IMR-90 (cell line): Measurements from ENCODE around the gene DARS1. TPM values are rescaled to one million over a fixed set of nuclear protein-coding genes. Genes with fewer than 3 reads are reported as not detected.

Source experiments
- ATAC-seq: fragments of 200-7000 bp; cut with Tn5 transposase; 2 replicates; pipeline ENCODE4 v1.9.1; 2020; ENCODE audit warnings: low read depth, mild to moderate bottlenecking, moderate library complexity
- BruUV-seq: library from RNA; stranded (reverse); fragments of 400-500 nt; replicated peaks from 2 replicates; lab custom pipeline; 2021; lab: Mats Ljungman, UMichigan
- CTCF ChIA-PET: fragments of 300-600 bp; formaldehyde crosslinking; extraction: SDS; loops from one replicate; lab custom pipeline; 2021; ENCODE audit warnings: antibody characterized with exemption; lab: Yijun Ruan, JAX
- POLR2A ChIA-PET: fragments of 300-600 bp; sonication (Branson Sonifier 250); formaldehyde crosslinking; loops from one replicate; lab custom pipeline; 2022; ENCODE audit warnings: antibody characterized with exemption; ENCODE audit not compliant: unreplicated experiment; lab: Charles Lee
- DNase-seq: peaks from one replicate; pipeline ENCODE4 v3.0.0; 2013
- H2AFZ ChIP-seq: replicated peaks from 2 replicates; pipeline ENCODE3; 2013; ENCODE audit warnings: low read length, mild to moderate bottlenecking; ENCODE audit not compliant: poor library complexity
- H2AK5ac ChIP-seq: 2 replicates; pipeline ENCODE4 v1.6.1; 2013; ENCODE audit warnings: low read depth, low read length, inconsistent platforms
- H2AK9ac ChIP-seq: replicated peaks from 2 replicates; pipeline ENCODE3; 2013; ENCODE audit warnings: mild to moderate bottlenecking, low read depth, low read length, moderate library complexity; ENCODE audit not compliant: poor library complexity
- H2BK120ac ChIP-seq: 2 replicates; pipeline ENCODE4 v1.6.1; 2013; ENCODE audit warnings: low read depth, low read length, inconsistent platforms
- H2BK15ac ChIP-seq: 3 replicates; pipeline ENCODE4 v1.6.1; 2013; ENCODE audit warnings: low read depth, low read length, inconsistent platforms
- H2BK20ac ChIP-seq: 2 replicates; pipeline ENCODE4 v1.6.1; 2013; ENCODE audit warnings: low read depth, mild to moderate bottlenecking, inconsistent platforms, low read length, moderate library complexity
- H2BK5ac ChIP-seq: 2 replicates; pipeline ENCODE4 v1.6.1; 2013; ENCODE audit warnings: mild to moderate bottlenecking, low read depth, low read length, inconsistent platforms; ENCODE audit not compliant: poor library complexity, severe bottlenecking
- H3K14ac ChIP-seq: replicated peaks from 2 replicates; pipeline ENCODE4 v1.6.1; 2013; ENCODE audit warnings: low read depth, low read length, inconsistent platforms
- H3K18ac ChIP-seq: 2 replicates; pipeline ENCODE4 v1.6.1; 2013; ENCODE audit warnings: low read depth, low read length, control low read depth
- H3K23ac ChIP-seq: 2 replicates; pipeline ENCODE4 v1.6.1; 2013; ENCODE audit warnings: low read depth, low read length, inconsistent platforms
- H3K27ac ChIP-seq: 2 replicates; pipeline ENCODE4 v1.5.1; 2013; ENCODE audit warnings: mild to moderate bottlenecking, control low read depth, low read length; ENCODE audit not compliant: insufficient read depth
- H3K27me3 ChIP-seq: 2 replicates; pipeline ENCODE4 v1.6.1; 2013; ENCODE audit warnings: low read length; ENCODE audit not compliant: control insufficient read depth, insufficient read depth
- H3K36me3 ChIP-seq: 2 replicates; pipeline ENCODE4 v1.6.1; 2013; ENCODE audit warnings: low read length, mixed read lengths; ENCODE audit not compliant: control insufficient read depth, insufficient read depth
- H3K4ac ChIP-seq: 2 replicates; pipeline ENCODE4 v1.6.1; 2013; ENCODE audit warnings: low read depth, low read length, inconsistent platforms
- H3K4me1 ChIP-seq: 2 replicates; pipeline ENCODE4 v1.6.1; 2013; ENCODE audit warnings: low read length, mixed read lengths; ENCODE audit not compliant: control insufficient read depth, insufficient read depth
- H3K4me2 ChIP-seq: 2 replicates; pipeline ENCODE4 v1.6.1; 2013; ENCODE audit warnings: low read depth, mild to moderate bottlenecking, control low read depth, low read length, moderate library complexity
- H3K4me3 ChIP-seq: 2 replicates; pipeline ENCODE4 v1.5.1; 2013; ENCODE audit warnings: low read depth, mild to moderate bottlenecking, control low read depth, low read length, moderate library complexity; ENCODE audit not compliant: insufficient read depth
- H3K56ac ChIP-seq: 2 replicates; pipeline ENCODE4 v1.6.1; 2013; ENCODE audit warnings: low read length, inconsistent platforms; ENCODE audit not compliant: insufficient read depth; ENCODE audit errors: extremely low read depth
- H3K79me1 ChIP-seq, 2 experiments: 2 replicates each; pipeline ENCODE4 v1.6.1; 2013; ENCODE audit warnings: low read length in 2 of 2, inconsistent platforms in 1 of 2, low read depth in 1 of 2
- H3K9ac ChIP-seq: 2 replicates; pipeline ENCODE4 v1.6.1; 2013; ENCODE audit warnings: low read depth, low read length, control low read depth
- H3K9me1 ChIP-seq: 2 replicates; pipeline ENCODE4 v1.6.1; 2013; ENCODE audit warnings: low read length, inconsistent platforms; ENCODE audit not compliant: insufficient read depth
- H3K9me3 ChIP-seq: 2 replicates; pipeline ENCODE4 v1.6.1; 2013; ENCODE audit warnings: low read length; ENCODE audit not compliant: control insufficient read depth, insufficient read depth
- H4K20me1 ChIP-seq: 2 replicates; pipeline ENCODE4 v1.6.1; 2013; ENCODE audit warnings: low read length, inconsistent platforms; ENCODE audit not compliant: insufficient read depth
- H4K5ac ChIP-seq: 2 replicates; pipeline ENCODE4 v1.6.1; 2013; ENCODE audit warnings: mild to moderate bottlenecking, low read depth, low read length, control low read depth
- H4K8ac ChIP-seq, 2 experiments: 2 replicates each; pipeline ENCODE4 v1.6.1; 2013; ENCODE audit warnings: low read depth in 2 of 2, low read length in 2 of 2, control low read depth in 1 of 2, inconsistent platforms in 1 of 2
- H4K91ac ChIP-seq: 2 replicates; pipeline ENCODE4 v1.6.1; 2013; ENCODE audit warnings: low read depth, low read length, inconsistent platforms; ENCODE audit not compliant: insufficient read depth
- CHD1 ChIP-seq: IDR thresholded peaks from 2 replicates; pipeline ENCODE4 v1.6.1; 2012; ENCODE audit warnings: low read depth, low read length, improper control_type of control experiment
- FOS ChIP-seq: fragments of 150-350 bp; IDR thresholded peaks from 2 replicates; pipeline ENCODE4 v1.6.1; 2016; ENCODE audit warnings: low read depth, low read length
- NFE2L2 ChIP-seq: fragments of 150-350 bp; IDR thresholded peaks from 2 replicates; pipeline ENCODE4 v1.6.1; 2016; ENCODE audit warnings: low read depth, mild to moderate bottlenecking, low read length
- POLR2A ChIP-seq: IDR thresholded peaks from 2 replicates; pipeline ENCODE4 v1.6.1; 2012; ENCODE audit warnings: mild to moderate bottlenecking, low read depth, low read length
- SMC3 ChIP-seq: fragments of 150-350 bp; IDR thresholded peaks from 2 replicates; pipeline ENCODE4 v1.6.1; 2016; ENCODE audit warnings: low read depth, mild to moderate bottlenecking, antibody characterized with exemption, low read length, moderate library complexity
- WGBS, 2 experiments: methylation state at CpG; one replicate each; pipeline versions ENCODE4 v1.1.5 to v1.1.7; 2013; ENCODE audit warnings: missing lambda C conversion rate in 2 of 2; ENCODE audit not compliant: insufficient read length in 1 of 2; ENCODE audit errors: extremely low coverage in 2 of 2; 5-methylcytosine and 5-hydroxymethylcytosine counted together
- dilution Hi-C: fragments of 300-500 bp; cut with HindIII; formaldehyde crosslinking; loops from one replicate; pipeline ENCODE4 v1.14.3; 2018; ENCODE audit warnings: low sequenced_read_pairs; ENCODE audit not compliant: unreplicated experiment
- in situ Hi-C: fragments of 300-500 bp; cut with MboI; formaldehyde crosslinking; loops from 3 replicates; pipeline ENCODE4 v1.14.3; 2019; ENCODE audit warnings: low sequenced_read_pairs, inconsistent platforms, mixed read lengths
- intact Hi-C: fragments of 100-400 bp; cut with micrococcal nuclease; formaldehyde crosslinking; loops from 2 replicates; pipeline ENCODE4 v1.10.0; 2022
- polyA plus RNA-seq, 3 experiments: library from polyadenylated mRNA; depleted of rRNA; stranded (reverse); fragments of >200 nt; gene quantifications; 2 replicates each; pipeline ENCODE4 v1.2.3, GENCODE V29; 2012; ENCODE audit warnings: low replicate concordance in 1 of 3
- total RNA-seq: library from RNA; depleted of rRNA; stranded (reverse); fragments of >200 nt; gene quantifications from 2 replicates; pipeline ENCODE4 v1.2.3, GENCODE V29; 2012
- TF ChIP-seq, protein P1 (sequence below): conservative IDR thresholded peaks from 2 replicates; pipeline ENCODE4 v1.5.1; 2012; ENCODE audit warnings: mild to moderate bottlenecking, low read depth, low read length, improper control_type of control experiment
- TF ChIP-seq, protein P2 (sequence below): fragments of 150-350 bp; IDR thresholded peaks from 2 replicates; pipeline ENCODE4 v1.6.1; 2017; ENCODE audit warnings: mild to moderate bottlenecking, antibody characterized with exemption, low read length, low read depth
- TF ChIP-seq, protein P3 (sequence below): fragments of 150-350 bp; IDR thresholded peaks from 2 replicates; pipeline ENCODE4 v1.6.1; 2016; ENCODE audit warnings: low read depth, mild to moderate bottlenecking, low read length, moderate library complexity, borderline replicate concordance

Gene DARS1
- total and polyA plus RNA-seq, 2 of the 4 experiments (the other 2 are of a cell fraction) = 56.5 to 66.5 TPM

DNA sequence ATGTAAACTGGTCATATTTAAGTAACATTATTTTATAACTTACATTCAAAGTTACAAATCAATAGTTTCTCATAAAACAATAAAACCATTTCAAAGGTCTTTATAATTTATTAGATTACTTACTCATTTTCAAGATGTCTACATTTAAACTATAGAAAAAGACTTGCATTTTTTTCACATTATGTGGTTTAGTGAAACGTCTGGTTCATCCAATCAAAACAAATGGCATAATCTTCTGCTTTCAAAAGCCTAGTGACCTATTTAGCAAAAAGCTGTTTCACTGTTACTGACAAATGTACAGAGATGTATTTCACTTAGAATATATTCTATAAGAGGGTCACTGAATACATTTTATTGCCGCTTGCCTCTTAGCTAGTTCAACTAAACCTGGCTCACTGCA, 59.9 kb downstream of the DARS1 start:
- H3K23ac ChIP-seq = no peak overlapping the region
- no peak overlapping the region for H3K18ac ChIP-seq
- no peak overlapping the region for H4K8ac ChIP-seq
- no peak overlapping the region for H4K5ac ChIP-seq
- no peak overlapping the region for H2AK9ac ChIP-seq
- H2AFZ ChIP-seq = no peak overlapping the region
- H3K27me3 ChIP-seq = no peaks in the 10 kb centered on the region
- H3K14ac ChIP-seq = no peak overlapping the region
- DNase-seq (peak; percentile 74), ATAC-seq (peak; percentile 79)
- no CpG with 5 or more reads among the region's 2 CpGs for WGBS, 2 experiments
- dilution Hi-C loops (no loop called here), intact Hi-C loops (loop anchor here (10.0 kb wide), 1 partner anchor 199 kb away; no protein-coding TSS in a partner anchor), in situ Hi-C loops (no loop called here)
- no peak overlapping the region for H4K91ac ChIP-seq
- H3K4me1 ChIP-seq = peaks cover 2% of the 10 kb centered on the region; the same call in 1 of the 2 replicates
- no peaks in the 10 kb centered on the region for H4K20me1 ChIP-seq
- peaks cover 10% of the 10 kb centered on the region for H3K36me3 ChIP-seq
- H3K4me2 ChIP-seq = peak overlapping the region; percentile 49; the same call in 1 of the 2 replicates
- no peaks in the 10 kb centered on the region for H3K9me3 ChIP-seq
- no peak overlapping the region for H3K4me3 ChIP-seq
- no peak overlapping the region for H3K9ac ChIP-seq
- CTCF ChIA-PET = no interaction called here
- no peak overlapping the region for H2BK20ac ChIP-seq
- no peak overlapping the region for H2AK5ac ChIP-seq
- peaks cover 0 to 3% of the 10 kb centered on the region in 2 experiments; a peak in 1 of 4 replicates for H3K79me1 ChIP-seq
- no peak overlapping the region for H2BK15ac ChIP-seq
- no peak overlapping the region for H3K27ac ChIP-seq
- H3K4ac ChIP-seq = no peak overlapping the region
- no TSS peak for BruUV-seq
- POLR2A ChIA-PET = no interaction called here
- no peak overlapping the region for H2BK120ac ChIP-seq
- no peaks in the 10 kb centered on the region for H3K9me1 ChIP-seq
- H2BK5ac ChIP-seq = no peak overlapping the region
- TF ChIP-seq SMC3 (no peak), CHD1 (no peak), NFE2L2 (no peak), POLR2A (no peak), FOS (no peak)
- TF ChIP-seq, protein P1, sequence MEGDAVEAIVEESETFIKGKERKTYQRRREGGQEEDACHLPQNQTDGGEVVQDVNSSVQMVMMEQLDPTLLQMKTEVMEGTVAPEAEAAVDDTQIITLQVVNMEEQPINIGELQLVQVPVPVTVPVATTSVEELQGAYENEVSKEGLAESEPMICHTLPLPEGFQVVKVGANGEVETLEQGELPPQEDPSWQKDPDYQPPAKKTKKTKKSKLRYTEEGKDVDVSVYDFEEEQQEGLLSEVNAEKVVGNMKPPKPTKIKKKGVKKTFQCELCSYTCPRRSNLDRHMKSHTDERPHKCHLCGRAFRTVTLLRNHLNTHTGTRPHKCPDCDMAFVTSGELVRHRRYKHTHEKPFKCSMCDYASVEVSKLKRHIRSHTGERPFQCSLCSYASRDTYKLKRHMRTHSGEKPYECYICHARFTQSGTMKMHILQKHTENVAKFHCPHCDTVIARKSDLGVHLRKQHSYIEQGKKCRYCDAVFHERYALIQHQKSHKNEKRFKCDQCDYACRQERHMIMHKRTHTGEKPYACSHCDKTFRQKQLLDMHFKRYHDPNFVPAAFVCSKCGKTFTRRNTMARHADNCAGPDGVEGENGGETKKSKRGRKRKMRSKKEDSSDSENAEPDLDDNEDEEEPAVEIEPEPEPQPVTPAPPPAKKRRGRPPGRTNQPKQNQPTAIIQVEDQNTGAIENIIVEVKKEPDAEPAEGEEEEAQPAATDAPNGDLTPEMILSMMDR = no peak
- TF ChIP-seq, protein P2, sequence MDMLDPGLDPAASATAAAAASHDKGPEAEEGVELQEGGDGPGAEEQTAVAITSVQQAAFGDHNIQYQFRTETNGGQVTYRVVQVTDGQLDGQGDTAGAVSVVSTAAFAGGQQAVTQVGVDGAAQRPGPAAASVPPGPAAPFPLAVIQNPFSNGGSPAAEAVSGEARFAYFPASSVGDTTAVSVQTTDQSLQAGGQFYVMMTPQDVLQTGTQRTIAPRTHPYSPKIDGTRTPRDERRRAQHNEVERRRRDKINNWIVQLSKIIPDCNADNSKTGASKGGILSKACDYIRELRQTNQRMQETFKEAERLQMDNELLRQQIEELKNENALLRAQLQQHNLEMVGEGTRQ = no peak
- TF ChIP-seq, protein P3, sequence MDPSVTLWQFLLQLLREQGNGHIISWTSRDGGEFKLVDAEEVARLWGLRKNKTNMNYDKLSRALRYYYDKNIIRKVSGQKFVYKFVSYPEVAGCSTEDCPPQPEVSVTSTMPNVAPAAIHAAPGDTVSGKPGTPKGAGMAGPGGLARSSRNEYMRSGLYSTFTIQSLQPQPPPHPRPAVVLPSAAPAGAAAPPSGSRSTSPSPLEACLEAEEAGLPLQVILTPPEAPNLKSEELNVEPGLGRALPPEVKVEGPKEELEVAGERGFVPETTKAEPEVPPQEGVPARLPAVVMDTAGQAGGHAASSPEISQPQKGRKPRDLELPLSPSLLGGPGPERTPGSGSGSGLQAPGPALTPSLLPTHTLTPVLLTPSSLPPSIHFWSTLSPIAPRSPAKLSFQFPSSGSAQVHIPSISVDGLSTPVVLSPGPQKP = no peak
- no peak overlapping the region for H3K56ac ChIP-seq
